Spleen (tissue), 11 donors: ENCODE measurements around the gene TBC1D12. TPM values are rescaled to one million over a fixed set of nuclear protein-coding genes. Genes with fewer than 3 reads are reported as not detected.
"Not testable (repeated sequence)": the region's sequence is repeated elsewhere in the genome, so short reads cannot be mapped to it uniquely, and the experiment has no call there.

Source experiments
- DNase-seq: peaks from one replicate; pipeline ENCODE4 v3.0.0-alpha.2; 2020
- H3K27ac ChIP-seq, 8 donors: fragments of 200-600 bp; sonication (generic) in 7 of 8; 1 replicate in 4 of 8; 2 replicates in 4 of 8; pipeline versions ENCODE4 v1.5.0 to v1.8.0; 2016 to 2021; ENCODE audit warnings: inconsistent platforms in 4 of 8, mild to moderate bottlenecking in 4 of 8, moderate library complexity in 1 of 8
- H3K27me3 ChIP-seq, 7 donors: fragments of 200-600 bp; sonication (generic) in 6 of 7; replicated peaks in 1 of 7; 1 replicate in 4 of 7; 2 replicates in 3 of 7; pipeline versions ENCODE4 v1.5.0 to v1.8.0; 2016 to 2021; ENCODE audit warnings: inconsistent platforms in 3 of 7, mild to moderate bottlenecking in 1 of 7
- H3K36me3 ChIP-seq, 6 donors: fragments of 200-600 bp; sonication (generic) in 5 of 6; 1 replicate in 4 of 6; 2 replicates in 2 of 6; pipeline versions ENCODE4 v1.5.0 to v1.8.0; 2016 to 2021; ENCODE audit warnings: inconsistent platforms in 2 of 6
- H3K4me1 ChIP-seq, 6 donors: fragments of 200-600 bp; sonication (generic) in 5 of 6; 1 replicate in 3 of 6; 2 replicates in 3 of 6; pipeline versions ENCODE4 v1.5.0 to v1.8.0; 2016 to 2021; ENCODE audit warnings: inconsistent platforms in 3 of 6
- H3K4me3 ChIP-seq, 8 donors: fragments of 200-600 bp; sonication (generic) in 7 of 8; 1 replicate in 4 of 8; 2 replicates in 4 of 8; pipeline versions ENCODE4 v1.5.0 to v1.8.0; 2016 to 2021; ENCODE audit warnings: inconsistent platforms in 4 of 8, mild to moderate bottlenecking in 4 of 8, moderate library complexity in 2 of 8
- H3K9me3 ChIP-seq, 8 donors: fragments of 200-600 bp; sonication (generic) in 7 of 8; 1 replicate in 4 of 8; 2 replicates in 4 of 8; pipeline versions ENCODE4 v1.5.0 to v1.8.0; 2016 to 2021; ENCODE audit warnings: inconsistent platforms in 4 of 8
- POLR2A ChIP-seq, 3 donors: fragments of 450-650 bp; IDR thresholded peaks; one replicate each; pipeline ENCODE4 v1.5.1; 2017; ENCODE audit warnings: antibody characterized with exemption in 3 of 3, mild to moderate bottlenecking in 1 of 3
- POLR2AphosphoS5 ChIP-seq, 3 donors: sonication (generic); formaldehyde crosslinking; IDR thresholded peaks; one replicate each; pipeline ENCODE4 v1.5.1; 2017; ENCODE audit warnings: antibody characterized with exemption in 3 of 3
- WGBS, 5 donors: extraction: QIAGEN DNeasy Blood & Tissue Kit in 3 of 5; methylation state at CpG; one replicate each; pipeline versions ENCODE4 v1.1.5 to v1.1.7; 2013 to 2018; 5-methylcytosine and 5-hydroxymethylcytosine counted together
- intact Hi-C: fragments of 100-400 bp; cut with DNase I; formaldehyde crosslinking; loops from one replicate; pipeline ENCODE4 v1.15.0; 2023; ENCODE audit warnings: low total_unique reads
- polyA plus RNA-seq, 3 donors: library from polyadenylated mRNA; stranded (reverse); fragments of 200-250 nt; gene quantifications; one replicate each; pipeline ENCODE4 v1.2.1, GENCODE V29; 2013
- total RNA-seq, 7 donors: library from RNA; depleted of rRNA in 3 of 7; stranded (reverse); fragments of >200 nt in 3 of 7; fragmentation: NEBNext Ultra II Directional in 4 of 7; extraction: Animal tissue kit (Norgen Biotek cat#: 25700) in 4 of 7; gene quantifications; one replicate each; pipeline versions ENCODE4 v1.1.0 to v1.2.1, GENCODE V29; 2016 to 2021
- TF ChIP-seq, protein P1 (sequence below), 11 experiments: fragments of 200-600 bp in 7 of 11; fragments of 450-650 bp in 4 of 11; sonication (generic) in 4 of 11; IDR thresholded peaks in 8 of 11; conservative IDR thresholded peaks in 3 of 11; 1 replicate in 7 of 11; 2 replicates in 4 of 11; pipeline versions ENCODE4 v1.4.0 to v1.8.0; 2016 to 2021; ENCODE audit warnings: antibody characterized with exemption in 11 of 11, inconsistent platforms in 4 of 11, mild to moderate bottlenecking in 1 of 11
- donor health status: healthy with polysubstance abuse.
- donor health status: DM: no; HTN: no; CAD: no; lungs with moderate emphysema.
- donor health status: DM: no; HTN: no; CAD: no.
- donor health status: Bipolar disorder and iron deficiency.
- donor health status: healthy.
- donor health status: DM: no; HTN: no; CAD: no.
- donor health status: DM: yes; HTN: yes; CAD: no.

TBC1D12 gene
- total and polyA plus RNA-seq, 10 donors: 6.6 to 21.6 (median 11.8) TPM

DNA sequence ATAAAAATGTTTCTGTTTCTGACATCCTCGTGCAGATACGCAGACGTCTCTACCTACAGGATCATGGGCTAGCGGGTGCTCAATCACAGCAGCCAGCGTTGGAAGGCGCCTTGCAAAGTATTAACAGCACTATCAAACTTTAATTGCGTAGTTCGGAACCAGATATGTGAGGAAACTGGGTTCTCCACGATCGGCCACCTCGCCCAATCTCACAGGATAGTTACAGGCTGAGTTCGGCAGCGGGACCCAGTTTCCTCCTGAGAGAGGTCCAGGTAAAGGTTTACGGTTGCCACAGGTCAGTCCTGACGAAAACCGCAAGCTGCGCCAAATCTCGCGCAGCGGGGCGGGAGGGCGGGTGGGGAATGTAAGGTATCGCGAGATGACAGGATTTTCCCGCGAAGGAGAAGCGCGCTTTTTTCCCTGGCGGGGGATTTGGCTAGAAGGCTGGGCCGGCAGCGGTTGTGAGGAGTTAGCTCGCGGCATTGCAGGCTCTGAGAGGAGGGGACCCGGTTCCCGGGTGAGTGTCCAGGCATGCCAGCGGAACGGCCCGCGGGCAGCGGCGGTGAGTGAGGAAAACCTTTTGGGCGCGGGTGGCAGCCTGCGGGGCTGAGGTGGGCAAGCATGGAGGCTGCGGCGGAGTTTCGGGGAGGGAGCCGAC lies 143.2 kb downstream of the TBC1D12 start, which contains the start of gene HELLS:
HELLS (plus strand) TSS at position 398 of the 658 bp plus-strand sequence; CDS start at position 532, 134 bp downstream.
- Histone ChIP-seq H3K27ac (peak within 1 kb of the TSS; percentile 40 to 81 (median 77)), H3K36me3 (no peaks in the 10 kb centered on the region), H3K9me3 (no peaks in the 10 kb centered on the region), H3K27me3 (no peaks in the 10 kb centered on the region), H3K4me1 (peaks cover 8 to 32% (median 19%) of the 10 kb centered on the region in 6 donors), H3K4me3 (peak within 1 kb of the TSS; percentile 62 to 94 (median 80))
- 0 to 1% (median 0%) methylated on average over 34 to 48 of the region's 48 CpGs for WGBS, 5 donors
- intact Hi-C loops: no loop called here
- TF ChIP-seq POLR2A (IDR thresholded peaks at IDR 0.05): no peak
- TF ChIP-seq, protein P1, sequence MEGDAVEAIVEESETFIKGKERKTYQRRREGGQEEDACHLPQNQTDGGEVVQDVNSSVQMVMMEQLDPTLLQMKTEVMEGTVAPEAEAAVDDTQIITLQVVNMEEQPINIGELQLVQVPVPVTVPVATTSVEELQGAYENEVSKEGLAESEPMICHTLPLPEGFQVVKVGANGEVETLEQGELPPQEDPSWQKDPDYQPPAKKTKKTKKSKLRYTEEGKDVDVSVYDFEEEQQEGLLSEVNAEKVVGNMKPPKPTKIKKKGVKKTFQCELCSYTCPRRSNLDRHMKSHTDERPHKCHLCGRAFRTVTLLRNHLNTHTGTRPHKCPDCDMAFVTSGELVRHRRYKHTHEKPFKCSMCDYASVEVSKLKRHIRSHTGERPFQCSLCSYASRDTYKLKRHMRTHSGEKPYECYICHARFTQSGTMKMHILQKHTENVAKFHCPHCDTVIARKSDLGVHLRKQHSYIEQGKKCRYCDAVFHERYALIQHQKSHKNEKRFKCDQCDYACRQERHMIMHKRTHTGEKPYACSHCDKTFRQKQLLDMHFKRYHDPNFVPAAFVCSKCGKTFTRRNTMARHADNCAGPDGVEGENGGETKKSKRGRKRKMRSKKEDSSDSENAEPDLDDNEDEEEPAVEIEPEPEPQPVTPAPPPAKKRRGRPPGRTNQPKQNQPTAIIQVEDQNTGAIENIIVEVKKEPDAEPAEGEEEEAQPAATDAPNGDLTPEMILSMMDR (IDR thresholded peaks at IDR 0.05 in 8 of 11, conservative IDR thresholded peaks at IDR 0.05 in 3 of 11): peak in 4 of 11 experiments; percentile 13 to 35 (median 24)
- TF ChIP-seq POLR2AphosphoS5 (IDR thresholded peaks at IDR 0.05): peak; percentile 37 to 67 (median 61)
- peak; percentile 87 for DNase-seq

DNA sequence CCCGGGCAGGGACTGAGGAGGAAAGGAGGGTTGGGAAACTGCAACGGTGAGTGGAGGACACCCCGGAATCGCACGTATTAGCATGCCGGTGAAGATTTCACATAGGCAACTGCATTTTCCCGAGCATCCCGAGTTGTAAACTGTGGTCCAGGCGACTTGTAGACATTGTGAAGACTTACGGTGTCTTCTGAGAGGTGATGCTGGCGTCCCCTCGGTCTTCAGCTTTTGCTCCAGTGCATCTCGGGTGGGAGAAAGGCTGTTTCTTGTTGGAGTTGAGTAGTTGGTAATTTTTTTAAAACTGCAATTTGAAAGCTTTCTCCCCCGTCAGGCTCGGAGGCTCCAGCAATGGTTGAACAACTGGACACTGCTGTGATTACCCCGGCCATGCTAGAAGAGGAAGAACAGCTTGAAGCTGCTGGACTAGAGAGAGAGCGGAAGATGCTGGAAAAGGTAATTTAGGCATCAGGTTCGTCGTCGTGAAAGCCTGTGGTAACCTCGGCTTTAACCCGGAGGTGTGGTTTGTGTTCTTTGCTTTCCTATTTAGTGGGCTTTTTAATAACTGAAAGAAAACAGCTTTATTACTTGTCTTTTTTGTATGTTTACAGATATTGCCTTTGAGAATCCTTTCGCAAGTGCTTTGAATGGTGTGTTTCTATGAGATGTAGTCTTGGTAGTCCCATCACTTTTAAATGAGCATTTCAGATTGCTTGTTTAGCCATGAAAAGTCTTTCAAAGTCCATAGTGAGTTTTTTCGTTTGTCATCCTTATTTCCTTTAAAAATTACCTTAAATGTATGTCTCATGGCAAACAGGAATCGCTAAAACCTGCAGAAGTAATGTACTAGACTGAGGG lies 143.9 kb downstream of the TBC1D12 start:
- H3K9me3 ChIP-seq: no peaks in the 10 kb centered on the region
- DNase-seq: no peak
- H3K27me3 ChIP-seq: no peaks in the 10 kb centered on the region
- peaks cover 8 to 32% (median 19%) of the 10 kb centered on the region in 6 donors for H3K4me1 ChIP-seq
- peaks cover 0 to 2% (median 0%) of the 10 kb centered on the region in 6 donors for H3K36me3 ChIP-seq
- 3 to 4% (median 3%) methylated on average over 25 of the region's 25 CpGs for WGBS, 5 donors
- intact Hi-C loops: no loop called here
- peak overlapping the region; percentile 62 to 94 (median 80) for H3K4me3 ChIP-seq
- TF ChIP-seq POLR2A (IDR thresholded peaks at IDR 0.05) (no peak), POLR2AphosphoS5 (IDR thresholded peaks at IDR 0.05) (no peak)
- TF ChIP-seq, protein P1 (IDR thresholded peaks at IDR 0.05 in 8 of 11, conservative IDR thresholded peaks at IDR 0.05 in 3 of 11): no peak
- H3K27ac ChIP-seq: peak overlapping the region in 6 of 8 donors; percentile 40 to 81 (median 77)

DNA sequence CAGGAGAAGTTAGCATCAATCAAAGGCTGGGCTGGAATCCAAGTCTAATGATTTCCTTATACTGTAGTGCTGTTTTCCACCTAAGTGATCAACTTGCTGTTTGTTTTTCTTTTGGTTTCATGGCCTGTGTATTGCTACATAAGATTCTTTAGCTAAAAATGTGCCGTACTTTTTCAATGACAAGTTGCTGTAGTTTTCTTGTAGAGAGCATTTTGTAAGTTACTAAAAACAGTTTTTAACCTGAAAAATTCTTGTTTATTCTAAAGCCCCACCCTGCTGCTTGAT lies 144.5 kb downstream of the TBC1D12 start:
- H3K36me3 ChIP-seq: peaks cover 0 to 7% (median 0%) of the 10 kb centered on the region in 6 donors
- no peaks in the 10 kb centered on the region for H3K9me3 ChIP-seq
- DNase-seq: no peak
- intact Hi-C loops: no loop called here
- H3K27me3 ChIP-seq: no peaks in the 10 kb centered on the region
- WGBS, 5 donors: 50 to 77% (median 63%) methylated on average over 1 of the region's 1 CpG
- H3K27ac ChIP-seq: no peak overlapping the region
- TF ChIP-seq POLR2A (IDR thresholded peaks at IDR 0.05) (no peak), POLR2AphosphoS5 (IDR thresholded peaks at IDR 0.05) (no peak)
- TF ChIP-seq, protein P1 (IDR thresholded peaks at IDR 0.05 in 8 of 11, conservative IDR thresholded peaks at IDR 0.05 in 3 of 11): no peak
- peaks cover 8 to 32% (median 19%) of the 10 kb centered on the region in 6 donors for H3K4me1 ChIP-seq
- H3K4me3 ChIP-seq: peak overlapping the region in 4 of 8 donors; percentile 62 to 92 (median 78)

DNA sequence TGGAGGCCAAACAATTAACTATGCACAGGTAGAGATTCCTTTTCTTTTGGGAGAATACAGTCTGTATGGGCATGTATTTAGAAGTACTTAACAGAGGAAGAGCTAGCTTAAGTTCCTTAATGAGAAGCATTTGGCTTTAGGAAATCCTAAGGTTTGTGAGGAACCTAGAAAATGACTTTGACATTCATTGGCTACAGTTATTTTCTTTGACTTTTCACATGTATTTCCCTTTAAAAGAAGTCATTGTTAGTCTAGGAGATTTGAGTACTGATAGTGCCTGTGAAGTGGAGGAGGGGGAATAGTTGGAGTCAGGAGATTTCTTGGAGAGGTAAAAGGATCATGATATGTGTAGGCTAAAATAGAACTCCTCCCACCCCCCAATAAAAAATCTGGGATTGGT lies 146.9 kb downstream of the TBC1D12 start:
- intact Hi-C loops: no loop called here
- no peak for DNase-seq
- Histone ChIP-seq H3K27ac (no peak overlapping the region), H3K27me3 (no peaks in the 10 kb centered on the region), H3K4me1 (peaks cover 8 to 32% (median 19%) of the 10 kb centered on the region in 6 donors), H3K9me3 (no peaks in the 10 kb centered on the region), H3K36me3 (peaks cover 0 to 17% (median 0%) of the 10 kb centered on the region in 6 donors), H3K4me3 (no peak overlapping the region)
- TF ChIP-seq POLR2AphosphoS5 (IDR thresholded peaks at IDR 0.05) (no peak), POLR2A (IDR thresholded peaks at IDR 0.05) (no peak)
- TF ChIP-seq, protein P1 (IDR thresholded peaks at IDR 0.05 in 8 of 11, conservative IDR thresholded peaks at IDR 0.05 in 3 of 11): no peak

DNA sequence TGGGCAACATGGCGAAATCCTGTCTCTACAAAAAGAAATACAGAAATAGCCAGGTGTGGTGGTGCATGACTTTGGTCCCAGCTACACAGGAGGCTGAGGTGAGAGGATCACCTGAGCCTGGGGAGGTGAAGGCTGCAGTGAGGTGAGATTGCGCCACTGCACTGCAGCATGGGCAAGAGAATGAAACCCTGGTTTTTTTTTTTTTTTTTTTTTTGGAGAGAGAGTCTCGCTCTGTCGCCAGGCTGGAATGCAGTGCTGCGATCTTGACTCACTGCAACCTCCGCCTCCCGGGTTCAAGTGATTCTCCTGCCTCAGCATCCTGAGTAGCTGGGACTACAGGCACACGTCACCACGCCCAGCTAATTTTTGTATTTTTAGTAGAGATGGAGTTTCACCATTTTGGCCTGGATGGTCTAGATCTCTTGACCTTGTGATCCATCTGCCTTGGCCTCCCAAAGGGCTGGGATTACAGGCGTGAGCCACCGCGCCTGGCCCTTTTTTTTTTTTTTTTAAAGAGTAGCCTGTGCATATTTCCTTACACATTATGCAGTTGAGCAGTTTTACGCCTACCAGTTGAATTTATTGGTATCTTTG lies 165.5 kb downstream of the TBC1D12 start:
- H3K27me3 ChIP-seq, H3K9me3 ChIP-seq, H3K4me3 ChIP-seq, H3K27ac ChIP-seq, H3K4me1 ChIP-seq, intact Hi-C loops, DNase-seq: not testable (repeated sequence)
- H3K36me3 ChIP-seq: peaks cover 0 to 83% (median 2%) of the 10 kb centered on the region in 6 donors
- 90 to 93% (median 91%) methylated on average over 11 to 13 of the region's 13 CpGs for WGBS, 5 donors
